Muscle of leg (tissue), 11 donors: ENCODE data around the gene KIF13A. TPM values are rescaled to one million over a fixed set of nuclear protein-coding genes. Genes with fewer than 3 reads are reported as not detected.
"Not testable (repeated sequence)": the region's sequence is repeated elsewhere in the genome, so short reads cannot be mapped to it uniquely, and the experiment has no call there.

Source experiments
- DNase-seq: peaks from one replicate; pipeline ENCODE4 v3.0.0; 2013
- H3K27ac ChIP-seq: one replicate; pipeline ENCODE4 v1.5.1; 2013; ENCODE audit warnings: mild to moderate bottlenecking, low read length, control low read depth
- H3K27me3 ChIP-seq: one replicate; pipeline ENCODE4 v1.6.1; 2013; ENCODE audit warnings: low read length; ENCODE audit not compliant: control insufficient read depth, insufficient read depth
- H3K36me3 ChIP-seq: one replicate; pipeline ENCODE4 v1.6.1; 2013; ENCODE audit warnings: low read length; ENCODE audit not compliant: control insufficient read depth, insufficient read depth
- H3K4me1 ChIP-seq: one replicate; pipeline ENCODE4 v1.6.1; 2013; ENCODE audit warnings: low read length; ENCODE audit not compliant: control insufficient read depth, insufficient read depth
- H3K4me3 ChIP-seq: one replicate; pipeline ENCODE4 v1.5.1; 2013; ENCODE audit warnings: low read length, control low read depth
- H3K9me3 ChIP-seq: replicated peaks from 2 replicates; pipeline ENCODE4 v1.6.1; 2013; ENCODE audit warnings: low read depth, low read length; ENCODE audit not compliant: control insufficient read depth
- WGBS: methylation state at CpG from one replicate; pipeline ENCODE4 v1.1.5; 2013; ENCODE audit warnings: missing lambda C conversion rate; ENCODE audit not compliant: insufficient coverage; 5-methylcytosine and 5-hydroxymethylcytosine counted together
- polyA plus RNA-seq, 8 donors: library from polyadenylated mRNA; unstranded; fragments of 120-200 nt; gene quantifications; one replicate each; pipeline versions ENCODE4 v1.2.1 to v1.2.3, GENCODE V29; 2013; ENCODE audit warnings: inconsistent platforms in 1 of 8, low replicate concordance in 1 of 8; ENCODE audit not compliant: insufficient read length in 8 of 8, insufficient read depth in 1 of 8
- total RNA-seq: library from RNA; stranded (reverse); fragments of 120-200 nt; gene quantifications from one replicate; pipeline ENCODE4 v1.2.4, GENCODE V29; 2013

KIF13A gene
- total and polyA plus RNA-seq, 9 donors = 29.7 to 41.1 (median 32.4) TPM

DNA sequence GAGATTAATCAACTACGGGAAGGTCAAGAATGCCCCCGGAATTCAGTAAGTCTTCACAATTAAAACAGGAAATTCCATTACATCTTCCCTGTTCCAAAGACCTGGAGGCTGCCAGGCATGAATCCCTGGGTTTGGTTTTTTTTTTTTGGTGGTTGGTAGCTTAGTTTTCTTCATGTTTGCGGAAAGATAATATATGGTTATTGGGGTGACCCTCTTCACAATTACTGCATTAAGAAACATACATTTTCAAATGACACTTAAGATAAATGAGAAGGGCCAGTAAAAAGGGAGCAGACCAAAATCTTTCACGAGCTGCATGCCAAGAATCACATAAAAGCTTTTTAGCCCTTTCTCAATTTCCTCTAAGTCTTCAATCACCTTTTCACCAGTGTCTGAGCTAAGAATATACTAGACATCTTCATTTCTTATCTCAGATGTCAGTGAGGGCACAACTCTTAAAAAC is 64.0 kb downstream of the KIF13A start:
- no CpG with 5 or more reads among the region's 4 CpGs for WGBS

DNA sequence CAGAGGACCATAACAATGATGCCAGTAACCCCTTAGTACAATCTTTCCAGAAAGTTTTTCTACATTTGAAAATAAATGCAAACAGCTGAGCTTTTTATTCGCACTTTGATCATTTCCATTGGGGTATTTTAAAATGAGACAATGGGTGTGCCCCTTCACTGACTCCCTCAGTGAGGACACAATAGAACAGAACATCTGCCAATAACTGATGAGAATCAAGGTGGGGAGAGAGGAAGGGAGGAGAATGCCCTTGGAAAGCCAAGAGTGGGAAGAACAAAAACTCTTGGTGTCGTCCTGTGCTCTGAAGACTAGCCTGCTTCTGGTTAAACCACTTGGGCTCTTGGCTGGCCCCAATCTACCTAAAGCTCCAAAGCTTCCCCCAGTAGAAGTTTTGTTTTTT is 66.0 kb downstream of the KIF13A start:
- H3K9me3 ChIP-seq = no peaks in the 10 kb centered on the region
- no peak overlapping the region for H3K27ac ChIP-seq
- no peaks in the 10 kb centered on the region for H3K27me3 ChIP-seq
- peaks cover 4% of the 10 kb centered on the region for H3K4me1 ChIP-seq
- H3K36me3 ChIP-seq = peaks cover 2% of the 10 kb centered on the region
- DNase-seq = peak; percentile 31
- no peak overlapping the region for H3K4me3 ChIP-seq
- 80% methylated on average over 1 of the region's 2 CpGs for WGBS

More for the DNA sequence above, 64.0 kb downstream of the KIF13A start:
- no peak for DNase-seq
- H3K27me3 ChIP-seq = no peaks in the 10 kb centered on the region
- peak overlapping the region; percentile 44 for H3K27ac ChIP-seq
- peaks cover 2% of the 10 kb centered on the region for H3K36me3 ChIP-seq
- H3K4me1 ChIP-seq = peaks cover 2% of the 10 kb centered on the region
- no peak overlapping the region for H3K4me3 ChIP-seq
- no peaks in the 10 kb centered on the region for H3K9me3 ChIP-seq

DNA sequence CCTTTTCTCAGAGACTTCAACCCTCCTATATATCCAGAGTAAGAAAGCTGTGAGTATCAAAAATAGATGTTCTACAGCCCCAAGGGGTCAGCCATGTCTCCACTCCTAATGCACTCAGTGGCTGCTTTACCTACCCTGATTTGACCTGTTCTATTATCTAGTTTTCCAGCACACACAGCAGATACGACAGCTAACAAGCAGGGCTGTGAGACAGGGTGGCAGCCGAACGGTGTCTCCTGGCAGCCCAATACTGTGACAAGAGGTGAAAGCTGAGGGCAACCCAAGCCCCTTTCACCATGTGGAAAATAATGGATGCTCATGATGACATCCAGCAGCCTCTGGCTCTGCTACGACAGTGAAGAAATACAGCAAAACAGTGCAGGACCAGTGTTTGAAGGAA is 67.9 kb downstream of the KIF13A start:
- WGBS = 100% methylated on average over 2 of the region's 4 CpGs
- no peak for DNase-seq
- Histone ChIP-seq H3K4me3 (no peak overlapping the region), H3K4me1 (peaks cover 4% of the 10 kb centered on the region), H3K36me3 (peaks cover 2% of the 10 kb centered on the region), H3K9me3 (no peaks in the 10 kb centered on the region), H3K27ac (no peak overlapping the region), H3K27me3 (no peaks in the 10 kb centered on the region)

DNA sequence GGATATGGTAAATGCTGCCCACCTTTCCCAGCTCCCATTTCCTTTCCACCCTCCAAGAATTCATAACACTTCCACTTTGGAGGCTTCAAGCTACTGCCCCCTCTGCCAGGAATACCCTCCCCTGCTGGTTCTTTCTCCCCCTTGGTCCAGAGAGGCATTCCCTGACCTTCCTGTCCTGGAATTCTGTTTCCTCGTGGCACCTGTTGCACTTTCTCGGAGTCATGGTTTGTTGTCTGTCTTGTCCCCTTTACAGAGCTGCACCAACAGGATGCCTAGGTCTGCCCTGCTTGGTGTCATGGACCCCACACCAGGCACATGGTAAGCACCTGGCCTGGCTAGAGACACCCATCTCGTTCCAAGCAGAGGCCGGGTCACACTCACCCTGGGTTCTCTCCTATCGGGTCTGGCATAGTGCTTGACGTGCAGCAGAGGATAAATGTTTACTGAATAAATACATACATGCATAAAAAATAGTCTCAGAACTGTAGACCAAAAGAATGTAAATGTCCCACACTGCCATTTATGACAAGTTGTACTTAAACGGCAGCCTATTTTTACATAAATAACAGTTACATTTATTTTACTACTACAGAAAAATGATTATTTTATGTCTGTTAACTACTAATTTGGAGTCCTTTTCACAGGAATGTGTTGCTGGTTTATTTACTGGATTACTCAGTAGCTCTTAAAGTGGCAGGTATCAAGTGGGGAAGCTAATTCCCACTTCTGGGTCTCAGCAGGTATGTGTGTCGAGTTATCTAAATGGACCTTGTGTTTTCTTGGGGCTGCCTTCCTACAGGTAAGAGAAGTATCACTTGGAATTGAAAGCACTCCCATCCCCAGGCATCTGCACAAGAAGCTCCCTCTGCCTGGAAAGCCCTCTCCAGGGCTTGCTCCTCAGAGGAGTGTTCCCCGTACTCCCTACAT is 69.3 kb downstream of the KIF13A start:
- Histone ChIP-seq H3K27me3 (no peaks in the 10 kb centered on the region), H3K27ac (no peak overlapping the region), H3K4me3 (no peak overlapping the region), H3K36me3 (peaks cover 2% of the 10 kb centered on the region), H3K4me1 (peaks cover 4% of the 10 kb centered on the region), H3K9me3 (no peaks in the 10 kb centered on the region)
- WGBS = 72% methylated on average over 3 of the region's 9 CpGs
- no peak for DNase-seq

DNA sequence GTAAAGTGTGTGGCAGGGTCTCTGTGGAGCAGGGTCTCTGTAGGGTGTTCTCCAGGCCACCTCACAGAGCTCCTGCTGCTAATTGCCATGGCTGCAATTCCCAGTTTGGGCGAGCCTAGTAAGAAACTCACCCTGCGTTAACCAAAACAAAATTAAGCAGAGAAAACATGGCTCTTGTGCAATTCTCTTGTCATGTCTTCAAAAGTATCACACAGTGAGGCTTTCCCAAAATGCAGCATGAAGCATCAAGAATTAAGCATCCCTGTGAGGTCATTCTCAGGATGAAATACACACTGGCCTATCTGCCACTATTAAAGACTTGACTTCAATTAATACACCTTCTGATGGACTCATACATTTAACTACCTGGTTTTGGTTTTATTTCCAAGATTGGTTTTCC is 72.8 kb downstream of the KIF13A start:
- H3K36me3 ChIP-seq = no peaks in the 10 kb centered on the region
- H3K4me1 ChIP-seq = peaks cover 4% of the 10 kb centered on the region
- WGBS = 76% methylated on average over 2 of the region's 2 CpGs
- no peak overlapping the region for H3K4me3 ChIP-seq
- H3K27ac ChIP-seq = no peak overlapping the region
- H3K9me3 ChIP-seq = no peaks in the 10 kb centered on the region
- no peak for DNase-seq
- no peaks in the 10 kb centered on the region for H3K27me3 ChIP-seq

DNA sequence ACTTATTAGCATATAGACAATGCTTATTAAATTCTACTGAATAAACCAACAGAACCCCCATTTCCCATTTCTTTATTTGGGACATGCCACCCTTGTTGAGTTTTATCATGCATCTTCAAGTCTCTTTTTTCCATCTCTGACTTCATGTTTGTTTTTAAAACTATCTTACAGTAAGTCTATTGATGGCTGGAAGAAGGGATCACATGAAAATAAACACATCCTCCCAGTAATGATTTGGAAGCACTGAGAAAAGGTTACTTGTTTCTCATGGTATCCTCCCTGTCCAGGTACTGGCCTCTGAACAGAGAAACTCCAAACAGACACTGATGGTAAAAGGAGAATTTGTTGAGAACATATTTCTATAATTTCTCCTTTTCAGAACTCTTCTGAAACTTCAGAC is 74.9 kb downstream of the KIF13A start:
- H3K27me3 ChIP-seq = no peaks in the 10 kb centered on the region
- no peak overlapping the region for H3K4me3 ChIP-seq
- DNase-seq = no peak
- H3K36me3 ChIP-seq = no peaks in the 10 kb centered on the region
- H3K9me3 ChIP-seq = no peaks in the 10 kb centered on the region
- no peak overlapping the region for H3K27ac ChIP-seq
- H3K4me1 ChIP-seq = no peaks in the 10 kb centered on the region

DNA sequence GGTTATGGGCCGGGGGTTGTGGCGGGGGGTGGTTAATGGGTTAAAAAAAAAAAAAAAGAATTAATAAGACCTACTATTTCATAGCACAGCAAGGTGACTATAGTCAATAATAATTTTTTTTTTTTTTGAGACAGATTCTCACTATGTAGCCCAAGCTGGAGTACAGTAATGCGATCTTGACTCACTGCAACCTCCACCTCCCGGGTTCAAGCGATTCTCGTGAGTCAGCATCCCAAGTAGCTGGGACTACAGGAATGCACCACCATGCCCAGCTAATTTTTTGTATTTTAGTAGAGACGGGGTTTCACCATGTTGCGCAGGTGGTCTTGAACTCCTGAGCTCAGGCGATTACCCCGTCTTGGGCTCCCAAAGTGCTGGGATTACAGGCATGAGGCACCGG is 75.8 kb downstream of the KIF13A start:
- WGBS = no CpG with 5 or more reads among the region's 11 CpGs
- H3K27ac ChIP-seq, H3K4me3 ChIP-seq, H3K36me3 ChIP-seq, H3K9me3 ChIP-seq, DNase-seq, H3K4me1 ChIP-seq, H3K27me3 ChIP-seq: not testable (repeated sequence)

DNA sequence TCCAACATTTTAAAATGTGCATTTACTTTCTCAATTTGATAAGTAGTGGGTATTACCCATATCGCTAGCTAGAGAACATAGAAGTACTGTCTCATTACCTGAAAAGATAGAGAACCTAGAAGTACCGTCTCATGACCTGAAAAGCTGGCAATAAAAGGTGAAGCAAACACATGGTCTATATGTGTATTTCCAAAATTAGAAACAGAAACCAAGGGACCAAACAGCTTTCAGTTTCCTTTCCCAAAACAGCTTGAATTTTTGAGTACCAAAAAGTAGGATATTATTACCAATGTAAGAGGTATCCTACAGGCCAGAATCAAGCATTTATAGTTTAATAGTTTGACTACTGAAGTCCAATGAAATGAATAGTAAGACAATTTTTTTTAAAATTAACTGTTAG is 77.2 kb downstream of the KIF13A start:
- DNase-seq = no peak
- no peak overlapping the region for H3K27ac ChIP-seq
- WGBS = no CpG with 5 or more reads among the region's 2 CpGs
- no peak overlapping the region for H3K4me3 ChIP-seq
- no peaks in the 10 kb centered on the region for H3K27me3 ChIP-seq
- H3K9me3 ChIP-seq = no peaks in the 10 kb centered on the region
- no peaks in the 10 kb centered on the region for H3K4me1 ChIP-seq
- H3K36me3 ChIP-seq = no peaks in the 10 kb centered on the region

DNA sequence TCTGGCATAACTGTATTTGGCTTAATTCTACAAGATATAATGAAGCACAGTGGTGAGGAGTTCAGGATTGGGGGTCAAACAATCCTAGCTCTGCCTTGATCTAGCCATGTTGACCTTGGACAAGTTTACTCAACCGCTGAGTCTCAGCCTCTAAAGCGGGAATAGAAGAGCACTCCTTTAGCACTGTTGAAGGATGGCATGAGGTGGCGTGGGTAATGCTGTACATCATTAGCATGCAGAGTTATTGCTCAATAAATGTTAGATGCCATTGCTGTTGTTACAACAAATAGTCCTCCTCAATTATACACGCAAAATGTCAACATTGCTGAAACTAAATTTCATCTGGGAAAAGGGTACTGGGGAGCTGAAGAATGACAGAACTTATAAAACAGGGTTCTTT is 78.6 kb downstream of the KIF13A start:
- Histone ChIP-seq H3K9me3 (no peaks in the 10 kb centered on the region), H3K4me1 (no peaks in the 10 kb centered on the region), H3K4me3 (no peak overlapping the region), H3K27me3 (no peaks in the 10 kb centered on the region), H3K36me3 (no peaks in the 10 kb centered on the region), H3K27ac (no peak overlapping the region)
- no peak for DNase-seq
- no CpG with 5 or more reads among the region's 4 CpGs for WGBS

DNA sequence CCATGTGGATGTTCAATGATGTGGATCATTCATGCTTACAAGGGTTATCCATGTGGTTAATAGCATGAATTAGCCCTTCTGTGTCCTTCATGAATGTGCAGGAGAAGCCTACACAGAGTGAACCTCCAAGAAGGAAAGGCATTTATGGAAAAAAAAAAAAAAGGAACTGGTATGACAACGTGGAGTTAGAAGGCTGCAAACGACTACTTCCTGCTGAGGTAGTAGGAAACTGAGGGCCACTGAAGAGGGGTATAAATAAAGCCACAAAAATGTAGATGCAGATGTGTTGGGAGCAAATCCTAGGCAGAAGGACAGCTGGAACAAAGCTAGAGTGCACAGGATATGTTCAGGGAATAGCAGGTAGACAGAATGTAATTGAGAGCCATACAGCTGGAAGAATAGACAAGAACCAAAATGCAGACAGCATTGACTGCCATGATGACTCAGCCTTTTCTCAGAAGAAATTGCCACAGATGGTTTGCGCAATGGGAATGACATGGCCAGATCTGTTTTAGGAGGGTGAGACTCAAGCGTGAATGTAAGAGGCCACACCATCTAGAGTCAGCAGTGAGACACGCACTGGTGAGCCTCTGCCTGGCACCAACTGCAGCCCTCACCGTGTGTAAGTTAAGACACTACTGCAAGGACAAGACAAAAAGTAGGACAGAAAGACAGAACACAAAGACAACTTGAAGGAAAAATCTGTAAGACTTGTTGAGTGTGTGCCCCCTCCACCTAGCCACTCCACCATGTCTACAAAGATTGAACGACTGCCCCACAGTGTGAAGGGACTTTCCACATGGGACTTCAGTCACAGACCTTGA is 79.8 kb downstream of the KIF13A start:
- Histone ChIP-seq H3K27ac (peak overlapping the region; percentile 25), H3K36me3 (no peaks in the 10 kb centered on the region), H3K4me3 (no peak overlapping the region), H3K4me1 (no peaks in the 10 kb centered on the region), H3K9me3 (no peaks in the 10 kb centered on the region), H3K27me3 (no peaks in the 10 kb centered on the region)
- 66% methylated on average over 5 of the region's 7 CpGs for WGBS
- peak; percentile 72 for DNase-seq
